Activated naive CD4-positive, alpha-beta T cell treated with anti-CD3 and anti-CD28 coated beads, Interleukin-2, amount 50 U/mL, for 72 hours (primary cell): ENCODE measurements around the gene DDX39B. TPM values are rescaled to one million over a fixed set of nuclear protein-coding genes. Genes with fewer than 3 reads are reported as not detected.
A peak's percentile ranks its signal among the peaks of the same experiment; 100 is the strongest.

Experiments used
- ATAC-seq, 2 donors: fragments of 150-1000 bp; cut with Tn5 transposase; 2 replicates each; pipeline ENCODE4 v1.10.0; 2021; ENCODE audit warnings: mild to moderate bottlenecking in 2 of 2, moderate library complexity in 2 of 2
- DNase-seq, 2 donors: peaks; one replicate each; pipeline ENCODE4 v3.0.0; 2021 to 2022; ENCODE audit warnings: low spot score in 2 of 2
- H3K27ac Mint-ChIP-seq, 2 donors: one replicate each; pipeline ENCODE4 v1.8.0; 2022; ENCODE audit warnings: mild to moderate bottlenecking in 2 of 2, mixed read lengths in 2 of 2
- H3K36me3 Mint-ChIP-seq, 2 donors: one replicate each; pipeline ENCODE4 v1.8.0; 2022; ENCODE audit warnings: mixed read lengths in 2 of 2
- H3K9me3 Mint-ChIP-seq, 2 donors: one replicate each; pipeline ENCODE4 v1.8.0; 2022; ENCODE audit warnings: mixed read lengths in 2 of 2
- total RNA-seq, 2 donors: library from RNA; stranded (reverse); gene quantifications; one replicate each; pipeline ENCODE4 v1.2.3, GENCODE V29; 2022

DDX39B gene
- total RNA-seq, 2 donors from 2014 or later: 569 to 658 TPM

GRCh38 chr6:31578184-31579118 lies 36.6 kb upstream of the DDX39B start:
- H3K9me3 Mint-ChIP-seq: no peaks in the 10 kb centered on the region
- ATAC-seq: no peak
- no peak for DNase-seq
- peak overlapping the region; percentile 66 to 95 for H3K27ac Mint-ChIP-seq
- H3K36me3 Mint-ChIP-seq: peaks cover 70 to 76% of the 10 kb centered on the region in 2 donors

- ATAC-seq (no peak), DNase-seq (no peak)
- Mint-ChIP-seq H3K27ac (peak overlapping the region; percentile 93 to 98), H3K9me3 (no peaks in the 10 kb centered on the region), H3K36me3 (peaks cover 72 to 85% of the 10 kb centered on the region in 2 donors)
Measured at GRCh38 chr6:31577579-31577966, 35.8 kb upstream of the DDX39B start.

- DNase-seq: peak in 1 of 2 donors; percentile 81
- H3K27ac Mint-ChIP-seq: peak overlapping the region; percentile 93 to 98
- no peaks in the 10 kb centered on the region for H3K9me3 Mint-ChIP-seq
- peaks cover 68 to 89% of the 10 kb centered on the region in 2 donors for H3K36me3 Mint-ChIP-seq
- ATAC-seq: peak in 1 of 2 donors; percentile 18
Measured at GRCh38 chr6:31576897-31577578, 35.2 kb upstream of the DDX39B start.

GRCh38 chr6:31575952-31576685 lies 34.3 kb upstream of the DDX39B start:
- Mint-ChIP-seq H3K27ac (peak overlapping the region; percentile 93 to 98), H3K9me3 (no peaks in the 10 kb centered on the region), H3K36me3 (peaks cover 58 to 79% of the 10 kb centered on the region in 2 donors)
- ATAC-seq (no peak), DNase-seq (no peak)

GRCh38 chr6:31575335-31575901 lies 33.6 kb upstream of the DDX39B start, which contains the start of gene TNF:
TNF (plus strand) TSS chr6:31575565; CDS start chr6:31575742, 177 bp downstream.
- peak; percentile 26 to 30 for ATAC-seq
- Mint-ChIP-seq H3K27ac (peak within 1 kb of the TSS; percentile 93 to 98), H3K36me3 (peaks cover 51 to 72% of the 10 kb centered on the region in 2 donors), H3K9me3 (no peaks in the 10 kb centered on the region)
- peak; percentile 83 to 89 for DNase-seq

GRCh38 chr6:31574106-31575061 lies 32.6 kb upstream of the DDX39B start:
- H3K36me3 Mint-ChIP-seq: peaks cover 48 to 63% of the 10 kb centered on the region in 2 donors
- no peaks in the 10 kb centered on the region for H3K9me3 Mint-ChIP-seq
- H3K27ac Mint-ChIP-seq: peak overlapping the region; percentile 93 to 98
- DNase-seq (peak in 1 of 2 donors; percentile 78), ATAC-seq (peak in 1 of 2 donors; percentile 15)

GRCh38 chr6:31573239-31574105 lies 31.7 kb upstream of the DDX39B start:
- DNase-seq (no peak), ATAC-seq (no peak)
- Mint-ChIP-seq H3K9me3 (no peaks in the 10 kb centered on the region), H3K36me3 (peaks cover 44 to 54% of the 10 kb centered on the region in 2 donors), H3K27ac (peak overlapping the region; percentile 93 to 98)

- peak; percentile 44 to 57 for ATAC-seq
- peak within 1 kb of the TSS; percentile 93 to 98 for H3K27ac Mint-ChIP-seq
- no peaks in the 10 kb centered on the region for H3K9me3 Mint-ChIP-seq
Measured at GRCh38 chr6:31572041-31572911, 30.5 kb upstream of the DDX39B start, which contains the start of gene LTA. LTA (plus strand) TSS chr6:31572289; CDS start chr6:31572743, 454 bp downstream.

GRCh38 chr6:31569861-31570536 lies 28.2 kb upstream of the DDX39B start:
- ATAC-seq: no peak

More at GRCh38 chr6:31572041-31572911, 30.5 kb upstream of the DDX39B start, which contains the start of gene LTA:
- H3K36me3 Mint-ChIP-seq: peaks cover 34 to 45% of the 10 kb centered on the region in 2 donors
- DNase-seq: peak; percentile 71 to 87

GRCh38 chr6:31568537-31568961 lies 26.7 kb upstream of the DDX39B start:
- peak overlapping the region; percentile 56 to 88 for H3K27ac Mint-ChIP-seq

More at GRCh38 chr6:31569861-31570536, 28.2 kb upstream of the DDX39B start:
- Mint-ChIP-seq H3K9me3 (no peaks in the 10 kb centered on the region), H3K36me3 (peaks cover 16 to 26% of the 10 kb centered on the region in 2 donors), H3K27ac (peak overlapping the region in 1 of 2 donors; percentile 3)
- DNase-seq: no peak

GRCh38 chr6:31567531-31568370 lies 25.9 kb upstream of the DDX39B start:
- peaks cover 15 to 19% of the 10 kb centered on the region in 2 donors for H3K36me3 Mint-ChIP-seq
- no peaks in the 10 kb centered on the region for H3K9me3 Mint-ChIP-seq
- peak in 1 of 2 donors; percentile 70 for DNase-seq
- H3K27ac Mint-ChIP-seq: peak overlapping the region; percentile 56 to 88
- ATAC-seq: peak; percentile 38 to 41

More at GRCh38 chr6:31568537-31568961, 26.7 kb upstream of the DDX39B start:
- H3K36me3 Mint-ChIP-seq: peaks cover 23 to 27% of the 10 kb centered on the region in 2 donors
- H3K9me3 Mint-ChIP-seq: no peaks in the 10 kb centered on the region
- ATAC-seq (peak; percentile 68 to 74), DNase-seq (peak; percentile 67 to 85)

- Mint-ChIP-seq H3K9me3 (peaks cover 0 to 7% of the 10 kb centered on the region in 2 donors), H3K27ac (peak overlapping the region; percentile 85 to 90), H3K36me3 (peaks cover 22 to 31% of the 10 kb centered on the region in 2 donors)
- ATAC-seq: no peak
- no peak for DNase-seq
Measured at GRCh38 chr6:31560697-31561058, 18.9 kb upstream of the DDX39B start.
